ENCODE measurements around the gene PPP1R12B. TPM values are rescaled to one million over a fixed set of nuclear protein-coding genes. Genes with fewer than 3 reads are reported as not detected.

Gene PPP1R12B
- polyA plus RNA-seq, 1 donor (not counting 4 experiments of a cell fraction or from before 2014, with no cell fraction given): 6.9 TPM

DNA sequence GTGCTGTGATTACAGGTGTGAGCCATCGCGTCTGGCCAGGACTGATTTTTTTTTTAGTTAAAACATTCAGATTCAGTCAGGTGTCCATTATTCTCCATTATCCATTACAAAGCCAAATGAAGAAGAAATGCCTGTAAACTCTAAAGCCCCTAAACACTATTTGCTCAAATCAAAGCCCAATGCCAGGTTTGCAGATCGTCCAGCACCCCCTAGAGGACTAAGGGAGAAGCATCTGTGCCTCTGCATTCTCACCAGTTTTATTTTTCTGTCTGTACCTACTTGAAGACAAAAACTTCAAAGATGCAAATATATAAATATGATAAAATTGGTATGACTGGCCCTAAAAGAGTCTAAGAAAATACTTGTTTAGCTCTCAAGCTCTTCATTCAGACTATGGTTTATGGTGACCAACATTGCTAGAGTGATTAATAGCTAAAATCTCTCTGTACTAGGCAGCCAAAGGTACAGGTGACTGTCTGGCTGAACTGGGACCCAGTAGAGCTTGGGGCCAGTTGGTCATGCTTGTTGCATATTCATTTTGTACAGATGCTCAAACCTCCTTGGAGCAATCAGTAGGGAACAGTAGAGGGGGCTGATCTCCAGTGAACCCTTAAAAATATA lies 223.3 kb downstream of the PPP1R12B start:
- no peak for FAIRE-seq
- Histone ChIP-seq H3K27me3 (ENCODE audit: control insufficient read depth, extremely low read depth, insufficient read depth, low read length) (no peaks in the 10 kb centered on the region), H2AFZ (ENCODE audit: control insufficient read depth, low read length) (no peak overlapping the region), H3K79me2 (ENCODE audit: control insufficient read depth, insufficient read depth, low read length) (no peaks in the 10 kb centered on the region), H3K27ac (ENCODE audit: control insufficient read depth, insufficient read depth, low read length) (no peak overlapping the region), H3K9ac (ENCODE audit: control insufficient read depth, extremely low read depth, insufficient read depth, low read length) (no peak overlapping the region), H3K4me2 (ENCODE audit: control insufficient read depth, extremely low read depth, insufficient read depth, low read depth, low read length) (no peak overlapping the region), H3K36me3 (ENCODE audit: control insufficient read depth in 2 of 2, extremely low read depth in 1 of 2, insufficient read depth in 2 of 2, low read length in 2 of 2) (peaks cover 0 to 3% of the 10 kb centered on the region in 2 experiments), H4K20me1 (ENCODE audit: control insufficient read depth, extremely low read depth, insufficient read depth, low read length) (no peaks in the 10 kb centered on the region), H3K4me3 (ENCODE audit: control insufficient read depth in 2 of 3, extremely low read depth in 1 of 3, insufficient read depth in 2 of 3, low read depth in 1 of 3, low read length in 3 of 3) (no peak overlapping the region), H3K9me1 (ENCODE audit: control insufficient read depth, extremely low read depth, insufficient read depth, low read length) (no peaks in the 10 kb centered on the region), H3K9me3 (ENCODE audit: control insufficient read depth, low read depth, low read length) (no peaks in the 10 kb centered on the region), H3K4me1 (ENCODE audit: control insufficient read depth, extremely low read depth, insufficient read depth, low read length) (peaks cover 42% of the 10 kb centered on the region)
- dilution Hi-C loops (cut with MboI; ENCODE audit: extremely low pct_ligation_motif_present, low sequenced_read_pairs): no loop called here
- no peak for DNase-seq (ENCODE audit: low read depth, low spot score)
- no peak for TF ChIP-seq EZH2 (IDR thresholded peaks at IDR 0.05; ENCODE audit: low read length)
- TF ChIP-seq, protein P1, sequence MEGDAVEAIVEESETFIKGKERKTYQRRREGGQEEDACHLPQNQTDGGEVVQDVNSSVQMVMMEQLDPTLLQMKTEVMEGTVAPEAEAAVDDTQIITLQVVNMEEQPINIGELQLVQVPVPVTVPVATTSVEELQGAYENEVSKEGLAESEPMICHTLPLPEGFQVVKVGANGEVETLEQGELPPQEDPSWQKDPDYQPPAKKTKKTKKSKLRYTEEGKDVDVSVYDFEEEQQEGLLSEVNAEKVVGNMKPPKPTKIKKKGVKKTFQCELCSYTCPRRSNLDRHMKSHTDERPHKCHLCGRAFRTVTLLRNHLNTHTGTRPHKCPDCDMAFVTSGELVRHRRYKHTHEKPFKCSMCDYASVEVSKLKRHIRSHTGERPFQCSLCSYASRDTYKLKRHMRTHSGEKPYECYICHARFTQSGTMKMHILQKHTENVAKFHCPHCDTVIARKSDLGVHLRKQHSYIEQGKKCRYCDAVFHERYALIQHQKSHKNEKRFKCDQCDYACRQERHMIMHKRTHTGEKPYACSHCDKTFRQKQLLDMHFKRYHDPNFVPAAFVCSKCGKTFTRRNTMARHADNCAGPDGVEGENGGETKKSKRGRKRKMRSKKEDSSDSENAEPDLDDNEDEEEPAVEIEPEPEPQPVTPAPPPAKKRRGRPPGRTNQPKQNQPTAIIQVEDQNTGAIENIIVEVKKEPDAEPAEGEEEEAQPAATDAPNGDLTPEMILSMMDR (optimal IDR thresholded peaks at IDR 0.05 in 1 of 3, IDR thresholded peaks at IDR 0.05 in 1 of 3, conservative IDR thresholded peaks at IDR 0.05 in 1 of 3; ENCODE audit: extremely low read depth in 1 of 3, insufficient read depth in 2 of 3, low read length in 3 of 3): peak; percentile 76 to 81 (median 76)

DNA sequence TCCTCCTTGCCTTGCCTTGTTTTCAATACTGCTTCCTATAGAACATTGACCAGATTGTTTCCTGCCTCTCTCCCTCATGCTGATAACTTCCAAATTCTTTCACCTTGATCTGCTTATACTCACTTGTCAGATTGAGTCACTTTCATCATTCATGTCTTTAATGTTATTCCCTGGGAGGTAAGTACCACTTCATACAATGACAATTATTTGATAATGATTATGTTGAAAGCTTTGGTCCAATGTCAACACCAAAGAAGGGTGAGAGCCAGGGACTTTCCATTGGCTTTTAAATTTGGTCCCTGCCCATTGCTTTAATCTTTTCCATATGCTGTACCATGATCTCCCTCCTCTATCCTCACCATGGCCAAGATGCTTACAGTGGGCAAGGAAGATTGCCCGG lies 224.4 kb downstream of the PPP1R12B start:
- no peaks in the 10 kb centered on the region for H3K79me2 ChIP-seq (ENCODE audit: control insufficient read depth, insufficient read depth, low read length)
- H3K27me3 ChIP-seq (ENCODE audit: control insufficient read depth, extremely low read depth, insufficient read depth, low read length): no peaks in the 10 kb centered on the region
- H4K20me1 ChIP-seq (ENCODE audit: control insufficient read depth, extremely low read depth, insufficient read depth, low read length): no peaks in the 10 kb centered on the region
- DNase-seq (ENCODE audit: low read depth, low spot score) (no peak), FAIRE-seq (no peak)
- no peak overlapping the region for H3K4me3 ChIP-seq (ENCODE audit: control insufficient read depth in 2 of 3, extremely low read depth in 1 of 3, insufficient read depth in 2 of 3, low read depth in 1 of 3, low read length in 3 of 3)
- no peak overlapping the region for H3K9ac ChIP-seq (ENCODE audit: control insufficient read depth, extremely low read depth, insufficient read depth, low read length)
- H3K4me2 ChIP-seq (ENCODE audit: control insufficient read depth, extremely low read depth, insufficient read depth, low read depth, low read length): no peak overlapping the region
- no peak overlapping the region for H2AFZ ChIP-seq (ENCODE audit: control insufficient read depth, low read length)
- H3K27ac ChIP-seq (ENCODE audit: control insufficient read depth, insufficient read depth, low read length): no peak overlapping the region
- H3K9me3 ChIP-seq (ENCODE audit: control insufficient read depth, low read depth, low read length): no peaks in the 10 kb centered on the region
- TF ChIP-seq, protein P1 (optimal IDR thresholded peaks at IDR 0.05 in 1 of 3, IDR thresholded peaks at IDR 0.05 in 1 of 3, conservative IDR thresholded peaks at IDR 0.05 in 1 of 3; ENCODE audit: extremely low read depth in 1 of 3, insufficient read depth in 2 of 3, low read length in 3 of 3): no peak
- no peak for TF ChIP-seq EZH2 (IDR thresholded peaks at IDR 0.05; ENCODE audit: low read length)
- H3K9me1 ChIP-seq (ENCODE audit: control insufficient read depth, extremely low read depth, insufficient read depth, low read length): no peaks in the 10 kb centered on the region
- dilution Hi-C loops (cut with MboI; ENCODE audit: extremely low pct_ligation_motif_present, low sequenced_read_pairs): no loop called here
- H3K36me3 ChIP-seq (ENCODE audit: control insufficient read depth in 2 of 2, extremely low read depth in 1 of 2, insufficient read depth in 2 of 2, low read length in 2 of 2): peaks cover 0 to 3% of the 10 kb centered on the region in 2 experiments
- peaks cover 45% of the 10 kb centered on the region for H3K4me1 ChIP-seq (ENCODE audit: control insufficient read depth, extremely low read depth, insufficient read depth, low read length)

Measured in keratinocyte (primary cell).